ENCODE data around the gene TLL2.

Gene TLL2

GRCh38 chr10:96507044-96507443 is 6.7 kb downstream of the TLL2 start:
- no peak for DNase-seq

DNA sequence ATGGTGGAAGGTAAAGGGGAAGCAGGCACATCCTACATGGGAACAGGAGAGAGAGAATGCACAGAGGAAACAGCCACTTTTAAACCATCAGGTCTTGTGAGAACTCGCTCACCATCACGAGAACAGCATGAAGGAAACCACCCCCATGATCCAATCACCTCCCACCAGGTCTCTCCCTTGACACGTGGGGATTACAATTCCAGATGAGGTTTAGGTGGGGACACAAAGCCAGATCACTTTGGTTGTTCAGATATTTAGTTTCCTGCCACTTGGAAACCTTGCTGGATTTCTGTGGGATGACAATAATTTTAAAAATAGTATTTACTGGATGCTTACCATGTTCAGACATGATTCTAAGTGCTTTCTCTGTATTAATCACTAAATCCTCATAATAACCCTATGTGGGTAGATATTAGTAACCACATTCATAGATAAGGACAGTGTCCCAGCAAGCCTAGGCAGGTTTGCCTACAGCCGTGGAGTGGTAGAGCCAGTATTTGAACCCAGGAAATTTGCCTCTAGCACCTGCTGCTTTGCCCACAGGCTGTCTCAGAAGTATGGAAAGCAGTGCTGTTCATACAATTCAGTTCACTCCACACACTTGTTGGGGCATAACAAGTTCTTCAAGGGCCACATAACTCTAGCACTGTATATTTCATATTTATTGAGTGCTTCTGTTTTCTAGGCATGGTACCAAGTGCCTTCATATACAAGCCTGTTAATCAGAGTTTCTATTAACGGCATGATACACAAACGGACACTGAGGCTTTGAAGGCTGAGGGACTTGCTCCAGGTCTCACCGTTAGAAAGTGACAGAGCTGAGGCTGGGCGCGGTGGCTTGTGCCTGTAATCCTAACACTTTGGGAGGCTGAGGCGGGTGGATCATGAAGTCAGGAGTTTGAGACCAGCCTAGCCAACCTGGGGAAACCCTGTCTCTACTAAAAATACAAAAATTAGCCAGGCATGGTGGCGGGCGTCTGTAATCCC is 8.3 kb downstream of the TLL2 start:
- no peak for DNase-seq

DNA sequence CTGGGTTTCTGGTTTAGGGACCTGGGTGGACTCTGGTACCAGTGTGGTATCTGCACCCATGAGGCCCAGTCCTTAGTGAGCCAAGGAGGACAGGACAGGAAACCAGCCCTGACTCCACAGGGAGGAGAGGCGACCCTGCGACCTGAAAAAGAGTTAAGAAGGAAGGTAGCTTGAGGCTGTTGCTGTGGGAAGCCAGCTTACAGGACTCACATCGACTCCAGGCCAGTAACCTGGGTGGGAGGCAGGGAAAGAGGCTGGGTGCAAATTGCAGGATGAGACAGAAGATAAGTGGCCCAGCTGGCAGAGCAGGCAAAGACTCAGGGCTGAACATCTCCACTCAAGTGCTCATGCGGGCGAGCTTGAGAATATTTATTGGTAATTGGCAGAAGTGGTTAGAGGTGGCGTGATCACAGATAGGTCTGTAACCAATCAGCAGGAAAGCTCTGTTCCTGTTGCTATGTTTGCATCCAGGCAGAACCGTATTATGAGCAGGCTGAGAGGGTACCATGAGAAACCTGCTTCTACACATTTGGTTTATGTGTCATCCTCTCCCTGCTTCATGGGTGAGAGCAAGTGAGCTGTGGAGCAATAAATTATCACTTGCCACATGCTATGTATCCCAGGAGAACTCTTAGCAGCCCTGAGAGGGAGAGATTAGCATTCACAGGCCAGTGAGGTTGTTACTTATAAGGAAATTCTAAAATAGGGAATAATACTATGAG is 11.0 kb downstream of the TLL2 start:
- peak; percentile 63 for DNase-seq

GRCh38 chr10:96501985-96502384 is 11.7 kb downstream of the TLL2 start:
- no peak for DNase-seq

GRCh38 chr10:96500519-96500918 is 13.2 kb downstream of the TLL2 start:
- DNase-seq: no peak

GRCh38 chr10:96500050-96500449 is 13.7 kb downstream of the TLL2 start:
- DNase-seq: no peak

GRCh38 chr10:96497391-96497790 is 16.3 kb downstream of the TLL2 start:
- DNase-seq: no peak

- DNase-seq: peak; percentile 16
These were observed 17.3 kb downstream of the TLL2 start for GRCh38 chr10:96496281-96496925.

- DNase-seq: no peak
These were observed 18.2 kb downstream of the TLL2 start for GRCh38 chr10:96495544-96495943.

GRCh38 chr10:96494694-96495093 is 19.0 kb downstream of the TLL2 start:
- DNase-seq: no peak

GRCh38 chr10:96493871-96494525 is 19.7 kb downstream of the TLL2 start:
- no peak for DNase-seq

- no peak for DNase-seq
These were observed 20.5 kb downstream of the TLL2 start for GRCh38 chr10:96493254-96493653.

DNA sequence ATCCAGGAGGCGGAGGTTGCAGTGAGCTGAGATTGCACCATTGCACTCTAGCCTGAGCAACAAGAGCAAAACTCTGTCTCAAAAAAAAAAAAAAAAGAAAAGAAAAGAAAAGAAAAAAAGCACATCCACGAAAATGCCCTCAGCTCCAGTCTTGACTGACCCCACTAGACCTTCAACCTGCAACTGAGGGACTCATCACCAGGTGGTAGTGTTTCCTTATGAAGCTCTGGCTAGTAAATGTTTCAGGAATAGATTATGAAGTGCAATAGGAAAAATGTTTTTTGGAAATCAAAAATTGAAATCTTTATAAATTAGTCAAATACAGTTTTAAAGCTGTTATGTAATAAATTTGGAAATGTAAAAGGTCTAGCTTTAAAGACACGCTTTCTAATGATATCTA is 22.4 kb downstream of the TLL2 start:
- no peak for DNase-seq

- peak; percentile 29 for DNase-seq
These were observed 25.4 kb downstream of the TLL2 start for GRCh38 chr10:96488161-96488935.

DNA sequence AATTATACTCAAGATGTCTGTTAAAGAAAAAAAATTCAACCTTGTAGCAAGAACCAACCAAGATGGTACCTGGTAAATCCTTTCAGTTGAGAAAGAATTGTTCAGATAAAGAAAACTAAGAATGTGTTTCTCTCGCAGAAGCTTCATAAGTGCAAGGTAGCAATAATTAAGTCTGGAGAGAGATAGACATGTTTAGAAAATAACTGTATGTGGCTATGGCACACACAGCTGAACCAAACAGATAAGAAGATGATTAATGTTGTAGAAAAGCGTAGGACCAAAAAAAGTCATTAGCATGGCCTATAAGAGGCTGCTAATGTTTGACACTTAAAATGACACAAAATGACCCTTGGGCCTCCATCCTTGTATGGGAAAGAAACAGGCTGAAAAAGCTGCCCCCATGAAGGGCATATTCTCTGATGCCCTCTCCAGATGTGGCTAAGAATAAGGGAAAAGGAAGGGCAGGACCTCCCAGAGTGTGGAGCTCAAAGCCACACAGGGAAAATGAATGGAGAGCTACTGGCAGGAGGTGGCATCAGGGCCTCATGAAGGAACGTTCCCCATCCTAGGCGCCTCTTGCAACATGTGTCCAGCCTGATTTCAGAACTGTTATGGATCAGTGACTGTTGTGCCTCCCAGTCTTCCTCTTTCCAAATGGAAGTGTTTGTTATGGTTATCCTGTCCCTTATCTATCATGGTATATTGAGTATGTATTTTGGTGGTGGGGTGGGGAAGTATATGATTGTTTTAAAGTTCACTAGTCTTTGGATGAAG is 30.7 kb downstream of the TLL2 start:
- no peak for DNase-seq

DNA sequence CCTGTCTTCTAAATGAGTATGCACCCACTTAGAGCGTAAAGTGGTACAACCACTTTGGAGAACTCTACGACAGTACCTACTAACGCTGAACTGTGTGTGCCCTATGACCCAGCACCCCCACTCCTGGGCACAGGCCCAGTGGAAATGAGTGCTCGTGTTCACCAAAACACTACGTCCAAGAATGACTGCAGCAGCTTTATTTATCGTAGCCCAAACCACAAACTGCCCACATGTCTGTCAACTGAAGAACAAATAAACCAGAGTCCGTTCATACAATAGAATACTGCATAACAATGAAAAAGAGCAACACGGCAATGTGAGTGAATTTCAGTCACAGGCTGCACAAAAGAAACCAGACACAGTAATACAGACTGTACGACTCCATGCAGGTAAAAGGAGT is 35.4 kb downstream of the TLL2 start:
- DNase-seq: no peak

DNA sequence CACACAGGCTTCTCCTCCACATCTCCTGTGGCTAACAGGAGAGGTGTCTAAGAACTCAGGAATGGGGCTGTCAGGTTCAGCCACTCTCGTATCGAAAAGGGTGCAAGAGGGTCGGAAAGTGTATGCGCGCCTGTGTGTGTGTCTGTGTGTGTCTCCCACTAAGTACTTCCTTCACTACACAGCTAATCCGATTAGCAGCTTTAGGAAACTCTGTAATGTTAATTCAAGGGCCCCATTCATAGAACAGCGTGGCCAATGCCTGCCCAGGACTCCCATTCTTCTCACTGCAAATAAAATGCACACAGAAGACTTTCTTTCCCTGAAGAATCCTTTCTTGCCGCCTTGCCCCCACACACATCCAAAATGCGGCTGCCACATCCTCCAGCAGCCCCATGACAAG is 39.9 kb downstream of the TLL2 start:
- DNase-seq: no peak

GRCh38 chr10:96470116-96470743 is 43.5 kb downstream of the TLL2 start:
- peak; percentile 12 for DNase-seq

- peak; percentile 3 for DNase-seq
These were observed 44.9 kb downstream of the TLL2 start for GRCh38 chr10:96468845-96469244.

DNA sequence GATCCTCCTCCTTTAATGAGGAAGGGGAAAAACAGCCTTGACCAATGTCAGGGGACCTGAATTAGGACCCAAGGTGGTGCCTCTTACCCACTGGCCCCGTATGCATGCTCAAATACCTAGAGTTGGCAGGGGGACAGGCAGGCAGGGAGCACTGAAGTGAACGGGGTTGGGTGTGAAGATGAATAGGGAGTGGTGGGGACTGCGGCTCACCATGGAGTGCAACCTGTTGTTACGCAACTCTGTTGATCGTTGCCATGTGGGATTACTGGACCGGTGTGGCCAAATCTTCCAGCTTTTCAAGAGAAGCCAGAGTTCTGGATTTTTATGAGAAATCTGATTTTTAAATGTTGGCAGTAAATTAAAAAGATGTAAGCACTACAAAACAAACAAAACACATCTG is 48.1 kb downstream of the TLL2 start:
- DNase-seq: no peak

- no peak for DNase-seq
These were observed 50.2 kb downstream of the TLL2 start for GRCh38 chr10:96463562-96463961.
